HepG2 (cell line): ENCODE measurements around the gene GCHFR.

Experiments
- BRCA1 ChIP-seq: sonication (generic); formaldehyde crosslinking; IDR thresholded peaks from 2 replicates; pipeline ENCODE4 v1.4.0; 2020; ENCODE audit warnings: missing genetic modification reagents
- PHF8 ChIP-seq: sonication (generic); formaldehyde crosslinking; IDR thresholded peaks from 2 replicates; pipeline ENCODE4 v1.5.0; 2020; ENCODE audit warnings: missing genetic modification reagents
- PRDM15 ChIP-seq: sonication (generic); formaldehyde crosslinking; IDR thresholded peaks from 2 replicates; pipeline ENCODE4 v1.4.0; 2020; ENCODE audit warnings: missing genetic modification reagents
- ZBTB7B ChIP-seq: sonication (generic); formaldehyde crosslinking; IDR thresholded peaks from 2 replicates; pipeline ENCODE4 v1.4.0; 2020; ENCODE audit warnings: missing genetic modification reagents

GRCh38 chr15:40796512-40796911 lies 32.6 kb downstream of the GCHFR start:
- TF ChIP-seq PRDM15 (CRISPR knock-in tag) (no peak), BRCA1 (CRISPR knock-in tag) (no peak), PHF8 (no peak), ZBTB7B (CRISPR knock-in tag) (no peak)
